ENCODE data around the gene SPON1.

SPON1 gene

DNA sequence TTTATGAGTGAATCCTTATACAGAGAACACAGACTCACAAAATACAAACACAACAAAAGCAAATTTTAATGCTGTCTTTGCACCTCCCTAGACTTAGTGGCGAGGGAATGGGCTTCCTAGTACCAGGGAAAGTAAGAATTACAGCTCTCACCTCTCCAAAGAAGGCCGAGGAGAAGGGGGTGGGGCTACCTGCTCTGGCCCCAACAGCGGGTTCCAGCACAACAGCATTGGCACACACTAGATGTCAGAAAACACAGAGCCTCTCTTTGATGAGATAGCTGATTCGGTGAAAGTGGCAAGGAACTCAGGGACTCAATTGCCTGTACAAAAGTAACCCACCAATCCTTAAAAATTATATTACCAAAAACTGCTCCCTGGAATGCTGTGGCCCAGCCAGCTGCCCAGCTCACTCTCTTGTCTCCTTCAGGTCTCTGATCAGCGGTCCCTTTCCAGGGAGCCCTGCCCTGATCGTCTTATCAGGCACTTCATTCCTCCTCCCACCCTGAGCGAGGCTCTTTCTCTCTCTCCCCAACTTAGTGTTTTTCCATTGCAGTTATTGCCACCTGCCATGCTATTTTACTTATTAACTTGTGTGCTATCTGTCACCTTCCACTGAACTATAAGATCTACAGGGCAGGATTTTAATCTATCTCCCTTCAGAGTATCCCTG lies 30.7 kb downstream of the SPON1 start:
- Histone ChIP-seq H3F3A (ENCODE audit: insufficient read depth) (no peaks in the 10 kb centered on the region), H3K27me3 (ENCODE audit: low read length) (peaks cover 3% of the 10 kb centered on the region; the same call in 1 of the 2 replicates), H3K27ac (ENCODE audit: low read depth, low read length) (no peak overlapping the region), H3K9ac (ENCODE audit: low read length) (no peak overlapping the region), H3K9me2 (replicated peaks; ENCODE audit: insufficient read depth, low read length) (no peaks in the 10 kb centered on the region), H4K20me1 (ENCODE audit: low read depth, low read length) (no peaks in the 10 kb centered on the region), H3K4me2 (ENCODE audit: low read depth, low read length, poor library complexity, severe bottlenecking) (no peak overlapping the region), H3K4me3 (ENCODE audit: insufficient read depth, low read length, poor library complexity, severe bottlenecking) (no peak overlapping the region), H3K9me3 (ENCODE audit: insufficient read depth, low read length) (no peaks in the 10 kb centered on the region), H3K36me3 (ENCODE audit: low read length) (no peaks in the 10 kb centered on the region), H3K79me2 (ENCODE audit: insufficient read depth, low read length) (no peaks in the 10 kb centered on the region), H2AFZ (ENCODE audit: low read depth, low read length, severe bottlenecking) (no peak overlapping the region)
- TF ChIP-seq, protein P1, sequence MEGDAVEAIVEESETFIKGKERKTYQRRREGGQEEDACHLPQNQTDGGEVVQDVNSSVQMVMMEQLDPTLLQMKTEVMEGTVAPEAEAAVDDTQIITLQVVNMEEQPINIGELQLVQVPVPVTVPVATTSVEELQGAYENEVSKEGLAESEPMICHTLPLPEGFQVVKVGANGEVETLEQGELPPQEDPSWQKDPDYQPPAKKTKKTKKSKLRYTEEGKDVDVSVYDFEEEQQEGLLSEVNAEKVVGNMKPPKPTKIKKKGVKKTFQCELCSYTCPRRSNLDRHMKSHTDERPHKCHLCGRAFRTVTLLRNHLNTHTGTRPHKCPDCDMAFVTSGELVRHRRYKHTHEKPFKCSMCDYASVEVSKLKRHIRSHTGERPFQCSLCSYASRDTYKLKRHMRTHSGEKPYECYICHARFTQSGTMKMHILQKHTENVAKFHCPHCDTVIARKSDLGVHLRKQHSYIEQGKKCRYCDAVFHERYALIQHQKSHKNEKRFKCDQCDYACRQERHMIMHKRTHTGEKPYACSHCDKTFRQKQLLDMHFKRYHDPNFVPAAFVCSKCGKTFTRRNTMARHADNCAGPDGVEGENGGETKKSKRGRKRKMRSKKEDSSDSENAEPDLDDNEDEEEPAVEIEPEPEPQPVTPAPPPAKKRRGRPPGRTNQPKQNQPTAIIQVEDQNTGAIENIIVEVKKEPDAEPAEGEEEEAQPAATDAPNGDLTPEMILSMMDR (IDR thresholded peaks at IDR 0.05; ENCODE audit: insufficient read depth, low read length, poor library complexity, severe bottlenecking): no peak
- no peak for TF ChIP-seq EZH2phosphoT487 (conservative IDR thresholded peaks at IDR 0.05; ENCODE audit: low read length)

DNA sequence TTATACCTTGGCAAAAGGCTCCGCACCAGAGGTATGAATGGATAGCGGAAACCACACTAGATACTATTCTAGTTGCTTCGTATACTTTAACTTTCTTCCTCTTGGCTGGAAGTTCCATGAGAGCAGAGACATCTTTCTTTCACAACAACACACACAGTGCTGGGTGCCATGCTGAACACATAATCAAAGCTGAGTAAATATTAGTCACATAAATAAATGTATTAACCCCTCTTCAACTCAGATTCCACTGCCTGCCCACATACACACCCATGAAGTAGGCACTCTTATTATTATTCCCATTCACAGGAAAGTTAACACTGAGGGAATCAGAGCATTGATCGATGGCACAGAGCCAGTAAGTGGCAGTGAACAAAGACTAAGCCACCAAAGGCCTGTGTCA lies 35.4 kb downstream of the SPON1 start:
- Histone ChIP-seq H3K4me3 (ENCODE audit: insufficient read depth, low read length, poor library complexity, severe bottlenecking) (no peak overlapping the region), H3K9me2 (replicated peaks; ENCODE audit: insufficient read depth, low read length) (no peaks in the 10 kb centered on the region), H3K27ac (ENCODE audit: low read depth, low read length) (no peak overlapping the region), H3K27me3 (ENCODE audit: low read length) (peaks cover 3% of the 10 kb centered on the region; the same call in 1 of the 2 replicates), H4K20me1 (ENCODE audit: low read depth, low read length) (no peaks in the 10 kb centered on the region), H3F3A (ENCODE audit: insufficient read depth) (no peaks in the 10 kb centered on the region), H3K9me3 (ENCODE audit: insufficient read depth, low read length) (no peaks in the 10 kb centered on the region), H2AFZ (ENCODE audit: low read depth, low read length, severe bottlenecking) (no peak overlapping the region), H3K4me2 (ENCODE audit: low read depth, low read length, poor library complexity, severe bottlenecking) (no peak overlapping the region), H3K79me2 (ENCODE audit: insufficient read depth, low read length) (no peaks in the 10 kb centered on the region), H3K36me3 (ENCODE audit: low read length) (no peaks in the 10 kb centered on the region), H3K9ac (ENCODE audit: low read length) (no peak overlapping the region)
- TF ChIP-seq EZH2phosphoT487 (conservative IDR thresholded peaks at IDR 0.05; ENCODE audit: low read length): no peak
- TF ChIP-seq, protein P1 (IDR thresholded peaks at IDR 0.05; ENCODE audit: insufficient read depth, low read length, poor library complexity, severe bottlenecking): no peak

GRCh38 chr11:13999704-14000103 lies 37.2 kb downstream of the SPON1 start:
- Histone ChIP-seq H3K27me3 (ENCODE audit: low read length) (no peaks in the 10 kb centered on the region), H3K9me3 (ENCODE audit: insufficient read depth, low read length) (no peaks in the 10 kb centered on the region), H3K36me3 (ENCODE audit: low read length) (no peaks in the 10 kb centered on the region), H4K20me1 (ENCODE audit: low read depth, low read length) (no peaks in the 10 kb centered on the region), H3K9ac (ENCODE audit: low read length) (no peak overlapping the region), H3K27ac (ENCODE audit: low read depth, low read length) (no peak overlapping the region), H3K4me3 (ENCODE audit: insufficient read depth, low read length, poor library complexity, severe bottlenecking) (no peak overlapping the region), H3K79me2 (ENCODE audit: insufficient read depth, low read length) (no peaks in the 10 kb centered on the region), H3F3A (ENCODE audit: insufficient read depth) (no peaks in the 10 kb centered on the region), H2AFZ (ENCODE audit: low read depth, low read length, severe bottlenecking) (no peak overlapping the region), H3K4me2 (ENCODE audit: low read depth, low read length, poor library complexity, severe bottlenecking) (no peak overlapping the region), H3K9me2 (replicated peaks; ENCODE audit: insufficient read depth, low read length) (no peaks in the 10 kb centered on the region)
- TF ChIP-seq, protein P1 (IDR thresholded peaks at IDR 0.05; ENCODE audit: insufficient read depth, low read length, poor library complexity, severe bottlenecking): no peak
- TF ChIP-seq EZH2phosphoT487 (conservative IDR thresholded peaks at IDR 0.05; ENCODE audit: low read length): no peak
